ENCODE data around the gene CNDP2.

- TF ChIP-seq CTCF (IDR thresholded peaks at IDR 0.05; ENCODE audit: low read depth, low read length, poor library complexity, severe bottlenecking) (no peak), EZH2phosphoT487 (IDR thresholded peaks at IDR 0.05; ENCODE audit: borderline replicate concordance, low read length) (no peak)
Measured at GRCh38 chr18:74513149-74513882, 17.2 kb downstream of the CNDP2 start.

Measured in DOHH2 (cell line).